ENCODE data around the gene PCED1B. TPM values are rescaled to one million over a fixed set of nuclear protein-coding genes. Genes with fewer than 3 reads are reported as not detected.

PCED1B gene
- total RNA-seq, 1 experiment from 2014 or later, result 6.6 TPM

DNA sequence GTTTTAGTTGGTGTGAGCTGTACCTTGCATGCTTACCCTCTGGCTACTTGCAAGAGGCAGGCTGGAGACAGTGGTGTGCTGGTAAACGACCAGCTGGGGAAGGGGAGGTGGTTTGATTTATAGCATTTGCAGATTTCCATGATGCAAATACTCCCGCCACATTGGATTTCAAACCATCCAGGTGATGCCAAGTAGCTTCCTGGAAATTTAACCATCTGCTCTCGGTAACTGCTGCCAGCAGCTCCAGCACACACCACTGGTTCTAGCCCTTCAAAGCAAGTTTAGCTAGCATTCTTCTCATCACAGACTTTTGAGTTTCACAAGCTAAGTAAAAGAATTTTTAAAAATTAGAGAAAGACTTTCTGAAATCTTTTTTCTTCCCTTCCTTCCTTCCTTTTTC, 104.8 kb downstream of the PCED1B start:
- CTCF ChIA-PET, result interaction anchor here (1.3 kb wide), 1 partner anchor 9 kb away, joined by 3 read pairs; no protein-coding TSS in a partner anchor

More for the DNA sequence above, 104.8 kb downstream of the PCED1B start:
- Mint-ChIP-seq H3K27ac (no peak overlapping the region), H3K27me3 (ENCODE audit: low read depth) (no peaks in the 10 kb centered on the region), H3K9me3 (0 out of 2 replicates have a peak, but pooled peaks cover 4% of the 10 kb centered on the region), H3K4me1 (peaks cover 6% of the 10 kb centered on the region; the same call in 1 of the 2 replicates), H3K4me3 (no peak overlapping the region), H3K36me3 (no peaks in the 10 kb centered on the region)
- ATAC-seq, result no peak
- TF ChIP-seq ARID4B (CRISPR knock-in tag; IDR thresholded peaks at IDR 0.05; ENCODE audit: borderline replicate concordance) (no peak), IRF2 (CRISPR knock-in tag; IDR thresholded peaks at IDR 0.05; ENCODE audit: borderline replicate concordance, low read depth) (no peak), MAX (CRISPR knock-in tag; IDR thresholded peaks at IDR 0.05) (no peak), GABPB1 (CRISPR knock-in tag; IDR thresholded peaks at IDR 0.05) (no peak), ATF1 (CRISPR knock-in tag; IDR thresholded peaks at IDR 0.05) (no peak), EMX1 (CRISPR knock-in tag; IDR thresholded peaks at IDR 0.05) (no peak), CREM (CRISPR knock-in tag; IDR thresholded peaks at IDR 0.05) (no peak)
- TF ChIP-seq, protein P1, sequence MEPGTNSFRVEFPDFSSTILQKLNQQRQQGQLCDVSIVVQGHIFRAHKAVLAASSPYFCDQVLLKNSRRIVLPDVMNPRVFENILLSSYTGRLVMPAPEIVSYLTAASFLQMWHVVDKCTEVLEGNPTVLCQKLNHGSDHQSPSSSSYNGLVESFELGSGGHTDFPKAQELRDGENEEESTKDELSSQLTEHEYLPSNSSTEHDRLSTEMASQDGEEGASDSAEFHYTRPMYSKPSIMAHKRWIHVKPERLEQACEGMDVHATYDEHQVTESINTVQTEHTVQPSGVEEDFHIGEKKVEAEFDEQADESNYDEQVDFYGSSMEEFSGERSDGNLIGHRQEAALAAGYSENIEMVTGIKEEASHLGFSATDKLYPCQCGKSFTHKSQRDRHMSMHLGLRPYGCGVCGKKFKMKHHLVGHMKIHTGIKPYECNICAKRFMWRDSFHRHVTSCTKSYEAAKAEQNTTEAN (CRISPR knock-in tag; IDR thresholded peaks at IDR 0.05), result no peak
- TF ChIP-seq, protein P2, sequence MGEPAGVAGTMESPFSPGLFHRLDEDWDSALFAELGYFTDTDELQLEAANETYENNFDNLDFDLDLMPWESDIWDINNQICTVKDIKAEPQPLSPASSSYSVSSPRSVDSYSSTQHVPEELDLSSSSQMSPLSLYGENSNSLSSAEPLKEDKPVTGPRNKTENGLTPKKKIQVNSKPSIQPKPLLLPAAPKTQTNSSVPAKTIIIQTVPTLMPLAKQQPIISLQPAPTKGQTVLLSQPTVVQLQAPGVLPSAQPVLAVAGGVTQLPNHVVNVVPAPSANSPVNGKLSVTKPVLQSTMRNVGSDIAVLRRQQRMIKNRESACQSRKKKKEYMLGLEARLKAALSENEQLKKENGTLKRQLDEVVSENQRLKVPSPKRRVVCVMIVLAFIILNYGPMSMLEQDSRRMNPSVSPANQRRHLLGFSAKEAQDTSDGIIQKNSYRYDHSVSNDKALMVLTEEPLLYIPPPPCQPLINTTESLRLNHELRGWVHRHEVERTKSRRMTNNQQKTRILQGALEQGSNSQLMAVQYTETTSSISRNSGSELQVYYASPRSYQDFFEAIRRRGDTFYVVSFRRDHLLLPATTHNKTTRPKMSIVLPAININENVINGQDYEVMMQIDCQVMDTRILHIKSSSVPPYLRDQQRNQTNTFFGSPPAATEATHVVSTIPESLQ (CRISPR knock-in tag; IDR thresholded peaks at IDR 0.05), result no peak
- TF ChIP-seq, protein P3, sequence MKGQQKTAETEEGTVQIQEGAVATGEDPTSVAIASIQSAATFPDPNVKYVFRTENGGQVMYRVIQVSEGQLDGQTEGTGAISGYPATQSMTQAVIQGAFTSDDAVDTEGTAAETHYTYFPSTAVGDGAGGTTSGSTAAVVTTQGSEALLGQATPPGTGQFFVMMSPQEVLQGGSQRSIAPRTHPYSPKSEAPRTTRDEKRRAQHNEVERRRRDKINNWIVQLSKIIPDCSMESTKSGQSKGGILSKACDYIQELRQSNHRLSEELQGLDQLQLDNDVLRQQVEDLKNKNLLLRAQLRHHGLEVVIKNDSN (CRISPR knock-in tag; IDR thresholded peaks at IDR 0.05), result no peak
- TF ChIP-seq, protein P4, sequence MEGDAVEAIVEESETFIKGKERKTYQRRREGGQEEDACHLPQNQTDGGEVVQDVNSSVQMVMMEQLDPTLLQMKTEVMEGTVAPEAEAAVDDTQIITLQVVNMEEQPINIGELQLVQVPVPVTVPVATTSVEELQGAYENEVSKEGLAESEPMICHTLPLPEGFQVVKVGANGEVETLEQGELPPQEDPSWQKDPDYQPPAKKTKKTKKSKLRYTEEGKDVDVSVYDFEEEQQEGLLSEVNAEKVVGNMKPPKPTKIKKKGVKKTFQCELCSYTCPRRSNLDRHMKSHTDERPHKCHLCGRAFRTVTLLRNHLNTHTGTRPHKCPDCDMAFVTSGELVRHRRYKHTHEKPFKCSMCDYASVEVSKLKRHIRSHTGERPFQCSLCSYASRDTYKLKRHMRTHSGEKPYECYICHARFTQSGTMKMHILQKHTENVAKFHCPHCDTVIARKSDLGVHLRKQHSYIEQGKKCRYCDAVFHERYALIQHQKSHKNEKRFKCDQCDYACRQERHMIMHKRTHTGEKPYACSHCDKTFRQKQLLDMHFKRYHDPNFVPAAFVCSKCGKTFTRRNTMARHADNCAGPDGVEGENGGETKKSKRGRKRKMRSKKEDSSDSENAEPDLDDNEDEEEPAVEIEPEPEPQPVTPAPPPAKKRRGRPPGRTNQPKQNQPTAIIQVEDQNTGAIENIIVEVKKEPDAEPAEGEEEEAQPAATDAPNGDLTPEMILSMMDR (IDR thresholded peaks at IDR 0.05), result no peak
- no peak for DNase-seq (ENCODE audit: low spot score)
- POLR2A ChIA-PET, result interaction anchor here (0.7 kb wide), 1 partner anchor 15 kb away, joined by 3 read pairs; no protein-coding TSS in a partner anchor

Data from WTC11 (cell line).